ENCODE measurements around the gene GPSM1.

GRCh38 chr9:136331030-136331429 lies 3.7 kb downstream of the GPSM1 start:
- TF ChIP-seq, protein P1, sequence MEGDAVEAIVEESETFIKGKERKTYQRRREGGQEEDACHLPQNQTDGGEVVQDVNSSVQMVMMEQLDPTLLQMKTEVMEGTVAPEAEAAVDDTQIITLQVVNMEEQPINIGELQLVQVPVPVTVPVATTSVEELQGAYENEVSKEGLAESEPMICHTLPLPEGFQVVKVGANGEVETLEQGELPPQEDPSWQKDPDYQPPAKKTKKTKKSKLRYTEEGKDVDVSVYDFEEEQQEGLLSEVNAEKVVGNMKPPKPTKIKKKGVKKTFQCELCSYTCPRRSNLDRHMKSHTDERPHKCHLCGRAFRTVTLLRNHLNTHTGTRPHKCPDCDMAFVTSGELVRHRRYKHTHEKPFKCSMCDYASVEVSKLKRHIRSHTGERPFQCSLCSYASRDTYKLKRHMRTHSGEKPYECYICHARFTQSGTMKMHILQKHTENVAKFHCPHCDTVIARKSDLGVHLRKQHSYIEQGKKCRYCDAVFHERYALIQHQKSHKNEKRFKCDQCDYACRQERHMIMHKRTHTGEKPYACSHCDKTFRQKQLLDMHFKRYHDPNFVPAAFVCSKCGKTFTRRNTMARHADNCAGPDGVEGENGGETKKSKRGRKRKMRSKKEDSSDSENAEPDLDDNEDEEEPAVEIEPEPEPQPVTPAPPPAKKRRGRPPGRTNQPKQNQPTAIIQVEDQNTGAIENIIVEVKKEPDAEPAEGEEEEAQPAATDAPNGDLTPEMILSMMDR (conservative IDR thresholded peaks at IDR 0.05; ENCODE audit: low read depth, low read length) = no peak
- no peak for TF ChIP-seq EZH2 (IDR thresholded peaks at IDR 0.05; ENCODE audit: low read length, unreplicated experiment)

Measured in PC-3 (cell line).